GM19035 (cell line): ENCODE results near the gene HEPHL1.

Experiments used
- ATAC-seq: cut with Tn5 transposase; IDR thresholded peaks from one replicate; pipeline ENCODE4 v1.9.1; 2021; ENCODE audit not compliant: unreplicated experiment

HEPHL1 gene

DNA sequence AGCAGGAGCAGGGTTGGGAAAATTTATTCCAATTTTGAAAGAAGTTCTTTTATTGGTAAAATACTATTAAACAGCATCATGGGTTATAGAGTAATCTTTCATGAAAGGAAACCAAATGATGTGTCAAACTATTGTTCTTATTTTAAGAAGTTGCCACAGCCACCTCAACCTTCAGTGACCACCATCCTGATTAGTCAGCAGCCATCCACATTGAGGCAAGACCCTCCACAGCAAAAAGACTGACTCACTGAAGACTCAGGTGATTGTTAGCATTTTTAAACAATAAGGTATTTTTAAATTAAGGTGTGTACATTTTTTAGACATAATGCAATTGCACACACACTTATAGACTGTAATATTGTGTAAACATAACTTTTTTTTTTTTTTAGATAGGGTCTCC, 3.7 kb upstream of the HEPHL1 start:
- no peak for ATAC-seq

DNA sequence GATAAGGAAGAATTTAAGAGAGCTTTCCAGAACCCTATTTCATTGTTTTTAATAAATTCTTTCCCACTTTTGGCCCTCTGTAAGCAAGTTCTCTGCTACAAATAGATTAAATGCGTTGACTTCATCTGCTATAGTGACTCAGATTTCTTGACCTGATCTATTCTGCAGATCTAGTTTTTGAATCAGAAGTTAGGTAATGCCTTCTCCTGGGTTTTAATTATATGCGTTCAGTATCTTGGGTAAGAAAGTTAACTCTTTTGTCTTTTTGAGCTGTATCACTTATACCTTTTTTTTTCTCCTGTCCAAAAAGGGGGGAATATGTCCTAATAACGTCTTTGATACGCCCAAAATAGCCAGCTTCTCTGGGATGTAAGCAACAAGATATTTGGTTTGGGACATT, 2.4 kb upstream of the HEPHL1 start:
- ATAC-seq, result no peak

- no peak for ATAC-seq
Observed at GRCh38 chr11:94023856-94024255, 2.7 kb downstream of the HEPHL1 start.

GRCh38 chr11:94024547-94024946, 3.4 kb downstream of the HEPHL1 start:
- no peak for ATAC-seq

DNA sequence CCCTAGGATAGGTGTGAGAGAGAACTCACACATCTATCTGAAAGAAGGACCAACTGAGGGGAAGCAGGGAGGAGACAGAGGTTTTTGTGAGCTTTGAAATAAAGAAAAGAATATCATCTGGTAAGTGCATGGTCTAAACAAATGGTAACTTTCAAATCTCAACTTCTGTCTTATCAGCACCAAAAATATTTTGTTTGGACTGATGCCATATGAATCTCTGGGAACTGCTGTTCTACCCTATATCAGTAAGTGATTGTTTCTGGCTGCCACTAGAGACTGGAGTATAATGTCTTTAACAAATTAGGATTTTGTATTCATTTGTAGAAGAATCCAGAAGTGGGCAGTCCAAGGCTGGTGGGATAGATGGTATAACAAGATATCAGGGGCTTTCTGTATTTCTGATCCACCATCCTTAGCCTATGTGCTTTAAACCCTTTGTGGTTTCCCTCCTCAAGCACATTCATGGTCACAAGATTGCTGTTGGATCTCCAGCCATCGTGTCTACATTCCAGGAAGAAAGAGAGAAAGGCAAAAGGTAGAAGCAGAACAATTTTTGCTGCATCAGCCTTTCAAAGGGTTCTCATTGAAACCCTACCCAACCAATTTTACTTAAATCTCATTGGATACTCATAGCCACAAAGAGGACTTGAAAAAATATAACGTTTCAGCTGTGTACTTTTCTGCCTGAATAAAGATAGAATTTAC, 4.7 kb downstream of the HEPHL1 start:
- no peak for ATAC-seq

GRCh38 chr11:94027210-94027609, 6.1 kb downstream of the HEPHL1 start:
- no peak for ATAC-seq

GRCh38 chr11:94028436-94028835, 7.3 kb downstream of the HEPHL1 start:
- ATAC-seq, result no peak

GRCh38 chr11:94030059-94030458, 8.9 kb downstream of the HEPHL1 start:
- ATAC-seq, result no peak

DNA sequence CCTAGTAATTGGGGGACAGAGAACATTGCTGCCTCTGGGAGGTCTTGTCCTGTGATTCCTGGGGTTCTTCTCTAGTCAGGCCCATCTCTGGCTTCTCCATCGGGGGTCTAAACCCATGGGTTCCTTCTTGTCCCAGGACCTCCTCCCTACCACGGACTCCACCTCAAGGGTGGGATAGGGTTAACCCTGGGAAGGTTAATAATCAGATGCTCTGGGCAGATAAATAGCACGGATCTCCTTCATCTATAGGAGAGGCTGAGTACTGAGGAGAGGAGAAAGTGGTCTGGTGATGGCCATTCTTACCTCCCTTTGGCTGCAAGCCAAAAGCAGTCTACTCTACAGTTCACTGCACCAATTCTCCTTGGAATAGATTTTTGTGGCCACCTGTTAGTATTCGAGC, 10.5 kb downstream of the HEPHL1 start:
- no peak for ATAC-seq

- no peak for ATAC-seq
Observed at GRCh38 chr11:94032066-94032465, 10.9 kb downstream of the HEPHL1 start.

DNA sequence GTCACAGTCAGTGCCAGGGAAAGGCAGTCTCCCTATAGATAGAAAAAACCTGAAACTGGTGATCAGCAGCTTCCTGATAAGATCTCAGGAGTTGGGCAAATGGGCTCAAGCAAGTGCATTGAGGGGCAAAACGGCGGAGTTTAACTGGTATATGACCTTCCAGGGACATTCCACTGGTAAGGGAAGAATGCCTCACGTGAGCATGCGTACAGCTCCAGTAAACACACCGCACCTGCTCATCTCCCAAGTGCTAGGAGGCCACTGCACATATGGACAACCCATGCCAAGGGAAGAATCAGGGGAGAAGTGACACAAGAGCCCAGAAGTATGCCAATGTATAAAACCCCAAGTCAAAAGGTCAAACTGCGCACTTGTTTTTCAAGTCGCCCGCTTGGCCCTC, 11.6 kb downstream of the HEPHL1 start:
- ATAC-seq, result no peak

DNA sequence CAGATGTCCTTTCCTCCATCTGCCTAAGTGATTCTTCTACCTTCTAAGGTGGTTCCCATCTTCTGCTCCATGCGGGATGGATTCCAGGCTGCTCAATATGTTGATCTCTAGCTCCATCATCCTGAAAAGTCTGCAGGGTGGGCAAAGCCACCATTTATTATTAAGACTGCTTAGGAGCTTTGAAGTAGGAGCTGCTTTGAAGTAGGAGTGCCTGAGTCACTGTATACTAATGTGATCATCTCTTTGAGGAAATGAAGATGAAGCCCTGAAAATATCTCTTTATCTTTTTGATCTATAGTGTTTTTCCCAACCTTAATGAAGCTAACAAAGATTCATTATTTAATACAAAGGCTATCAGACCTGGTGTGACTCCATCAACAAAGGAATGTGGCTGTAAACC, 13.1 kb downstream of the HEPHL1 start:
- ATAC-seq, result no peak

GRCh38 chr11:94036096-94036495, 14.9 kb downstream of the HEPHL1 start:
- ATAC-seq, result no peak

GRCh38 chr11:94043241-94043640, 22.1 kb downstream of the HEPHL1 start:
- no peak for ATAC-seq

- ATAC-seq, result no peak
Observed at GRCh38 chr11:94046796-94047195, 25.6 kb downstream of the HEPHL1 start.

GRCh38 chr11:94048032-94048709, 27.0 kb downstream of the HEPHL1 start:
- no peak for ATAC-seq

DNA sequence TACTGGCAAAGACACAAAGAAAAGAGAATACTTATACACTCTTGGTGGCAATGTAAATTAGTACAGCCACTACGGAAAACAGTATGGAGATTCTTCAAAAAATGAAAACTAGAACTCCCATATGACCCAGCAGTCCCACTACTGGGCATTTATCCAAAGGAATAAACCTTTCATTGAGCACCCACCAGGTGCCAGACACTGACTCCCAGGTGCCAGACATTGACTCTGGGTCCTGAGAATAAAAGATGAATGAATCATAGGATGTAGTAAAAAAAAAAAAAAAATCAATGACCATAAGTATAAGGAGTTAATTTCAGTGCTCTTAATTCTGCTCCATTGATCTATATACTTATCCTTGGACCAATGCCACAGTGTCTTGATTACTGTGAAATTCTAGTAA, 28.2 kb downstream of the HEPHL1 start:
- ATAC-seq, result no peak

DNA sequence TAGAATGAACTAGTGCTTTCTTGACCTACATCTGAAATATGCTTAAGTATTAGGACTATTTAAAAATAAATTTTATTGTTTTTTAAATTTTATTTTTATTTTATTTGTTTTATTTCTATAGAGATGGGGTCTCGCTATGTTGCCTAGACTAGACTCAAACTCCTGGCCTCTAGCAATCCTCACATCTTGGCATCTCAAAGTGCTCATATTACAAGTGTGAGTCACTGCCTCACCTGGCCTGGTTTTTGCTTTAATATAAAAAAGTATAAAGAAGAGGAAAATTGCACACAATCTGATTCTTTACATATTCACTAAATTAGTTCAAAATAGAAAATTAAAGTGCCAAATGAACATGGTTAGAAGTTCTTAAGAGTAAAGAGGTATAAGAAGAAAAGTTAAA, 37.5 kb downstream of the HEPHL1 start:
- ATAC-seq, result no peak

DNA sequence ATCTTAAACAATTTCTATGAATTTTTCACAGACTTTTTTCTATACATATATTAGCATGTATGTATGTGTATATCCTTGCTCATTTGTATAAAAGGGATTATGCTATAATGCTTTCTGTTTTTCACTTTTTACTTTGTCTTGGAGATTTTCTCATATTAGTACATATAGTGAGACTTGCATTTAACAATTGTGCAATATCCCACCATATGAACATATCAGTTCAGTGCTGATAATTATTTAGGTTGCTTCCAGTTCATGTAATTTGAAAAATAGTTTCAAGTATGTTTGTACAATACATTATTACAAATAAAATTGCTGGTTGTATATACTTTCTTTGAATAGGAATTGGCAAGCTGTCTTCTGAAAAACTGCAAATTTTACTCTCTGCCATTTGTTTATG, 37.9 kb downstream of the HEPHL1 start:
- ATAC-seq, result no peak

- no peak for ATAC-seq
Observed at GRCh38 chr11:94060401-94060800, 39.2 kb downstream of the HEPHL1 start.

DNA sequence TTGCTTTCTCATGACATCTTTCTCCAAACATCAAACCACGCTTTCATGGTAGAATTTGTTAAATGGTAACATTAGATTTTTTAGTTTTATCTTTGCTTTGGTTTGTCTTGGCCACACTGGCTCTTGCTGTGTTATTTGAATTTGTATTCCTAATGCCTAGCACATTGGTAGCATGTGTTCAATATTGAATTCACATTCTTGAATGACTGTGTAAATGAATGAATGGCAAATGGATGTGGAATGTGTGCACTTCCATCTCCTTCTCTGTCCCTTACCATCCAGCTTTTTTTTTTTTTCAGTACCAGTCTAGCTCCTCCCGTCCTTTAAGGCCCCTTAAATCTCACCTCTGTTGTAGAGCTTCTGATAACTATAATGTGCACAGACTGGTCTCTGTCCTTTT, 41.2 kb downstream of the HEPHL1 start:
- no peak for ATAC-seq

DNA sequence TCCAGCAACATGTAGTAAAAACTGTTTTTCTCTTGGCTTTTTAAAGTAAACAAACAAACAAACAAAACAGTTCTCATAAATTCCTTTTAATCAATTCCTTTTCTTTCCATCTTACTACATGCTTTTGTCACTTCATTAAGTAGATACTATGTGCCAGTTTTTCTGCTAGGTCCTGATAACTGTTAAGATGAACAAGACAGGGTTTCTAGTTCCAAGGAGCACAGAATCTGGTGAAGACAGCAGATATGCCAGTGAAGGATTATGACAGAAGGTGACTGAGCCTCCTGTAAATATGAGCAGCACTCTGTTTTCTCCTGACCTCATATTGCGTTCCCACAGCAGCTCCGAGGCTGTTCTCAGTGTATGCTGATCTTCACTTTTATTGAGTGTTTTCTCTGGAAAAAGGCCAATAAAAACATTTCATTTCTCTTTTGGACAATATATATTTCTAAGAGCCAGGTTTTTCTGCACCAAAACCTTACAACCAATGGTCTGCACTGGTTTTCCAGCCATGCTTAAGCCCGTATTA, 45.8 kb downstream of the HEPHL1 start:
- ATAC-seq, result no peak

DNA sequence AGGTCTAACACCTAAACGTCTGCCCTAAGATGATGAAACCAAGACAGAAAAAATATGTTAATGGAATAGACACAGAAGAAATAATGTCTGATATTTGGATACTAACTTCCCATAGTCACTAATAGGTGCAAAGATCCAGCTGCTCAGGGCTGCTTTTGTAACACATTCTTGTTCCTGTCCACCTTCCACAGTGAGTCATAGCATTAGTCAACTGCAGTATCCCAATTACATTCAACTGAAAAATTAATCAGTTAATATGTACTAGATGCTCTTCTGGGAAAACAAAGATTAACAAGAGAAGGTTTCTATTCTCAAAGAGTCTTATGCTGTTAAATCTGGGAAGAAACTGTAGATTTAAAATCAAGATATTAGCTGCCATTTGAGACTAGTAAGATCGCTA, 47.6 kb downstream of the HEPHL1 start:
- no peak for ATAC-seq
